ENCODE measurements around the gene SLC24A1.
"Not testable (repeated sequence)": the region's sequence is repeated elsewhere in the genome, so short reads cannot be mapped to it uniquely, and the experiment has no call there.

The SLC24A1 gene
- 9.6 reads per million, percentile 31 among the genes with 10 or more reads in this experiment for total RNA-seq

GRCh38 chr15:65621638-65622037, at the start of gene SLC24A1:
SLC24A1 (plus strand) TSS chr15:65621938; CDS start chr15:65624081, 2,143 bp downstream.
- DNase-seq = no peak

GRCh38 chr15:65571971-65572370, 49.8 kb upstream of the SLC24A1 start:
- DNase-seq = no peak

- DNase-seq = no peak
These were observed 45.1 kb upstream of the SLC24A1 start for GRCh38 chr15:65576664-65577063.

GRCh38 chr15:65577129-65577996, 44.4 kb upstream of the SLC24A1 start:
- no peak for DNase-seq

- DNase-seq = no peak
These were observed 42.6 kb upstream of the SLC24A1 start for GRCh38 chr15:65578904-65579728.

GRCh38 chr15:65579762-65580161, 42.0 kb upstream of the SLC24A1 start:
- DNase-seq = no peak

GRCh38 chr15:65580287-65580686, 41.5 kb upstream of the SLC24A1 start:
- no peak for DNase-seq

- peak; percentile 24 for DNase-seq
These were observed 38.0 kb upstream of the SLC24A1 start for GRCh38 chr15:65583701-65584100.

GRCh38 chr15:65584241-65584640, 37.5 kb upstream of the SLC24A1 start:
- no peak for DNase-seq

- DNase-seq = no peak
These were observed 34.6 kb upstream of the SLC24A1 start for GRCh38 chr15:65587094-65587493.

GRCh38 chr15:65595960-65596359, 25.8 kb upstream of the SLC24A1 start:
- DNase-seq = peak; percentile 9

- DNase-seq = no peak
These were observed 23.3 kb upstream of the SLC24A1 start for GRCh38 chr15:65598468-65598867.

GRCh38 chr15:65599677-65600076, 22.1 kb upstream of the SLC24A1 start:
- DNase-seq = no peak

GRCh38 chr15:65603134-65603533, 18.6 kb upstream of the SLC24A1 start:
- no peak for DNase-seq

- no peak for DNase-seq
These were observed 18.2 kb upstream of the SLC24A1 start for GRCh38 chr15:65603559-65603958.

GRCh38 chr15:65610871-65611718, 10.6 kb upstream of the SLC24A1 start, which contains the start of gene INTS14:
INTS14 (minus strand) TSS chr15:65611131; CDS start chr15:65607380, 3,751 bp downstream.
- peak; percentile 86 for DNase-seq

GRCh38 chr15:65611888-65612615, 9.7 kb upstream of the SLC24A1 start:
- no peak for DNase-seq

- no peak for DNase-seq
These were observed 9.2 kb upstream of the SLC24A1 start for GRCh38 chr15:65612616-65612946.

GRCh38 chr15:65612949-65613744, 8.6 kb upstream of the SLC24A1 start:
- no peak for DNase-seq

GRCh38 chr15:65615887-65616286, 5.9 kb upstream of the SLC24A1 start:
- not testable (repeated sequence) for DNase-seq

GRCh38 chr15:65618560-65619109, 3.1 kb upstream of the SLC24A1 start:
- DNase-seq = no peak

All from effector CD4-positive, alpha-beta T cell (primary cell).